PC-9 (cell line): ENCODE measurements around the gene DMRTB1. TPM values are rescaled to one million over a fixed set of nuclear protein-coding genes. Genes with fewer than 3 reads are reported as not detected.

Experiments used
- BruUV-seq: library from RNA; stranded (reverse); fragments of 400-500 nt; replicated peaks from 2 replicates; lab custom pipeline; 2021; lab: Mats Ljungman, UMichigan
- CTCF ChIA-PET: fragments of 300-600 bp; sonication (Branson Sonifier 250); formaldehyde crosslinking; loops from one replicate; lab custom pipeline; 2022; ENCODE audit warnings: antibody characterized with exemption; lab: Charles Lee
- POLR2A ChIA-PET: fragments of 300-600 bp; sonication (Branson Sonifier 250); formaldehyde crosslinking; loops from one replicate; lab custom pipeline; 2022; ENCODE audit warnings: antibody characterized with exemption; ENCODE audit not compliant: unreplicated experiment; lab: Charles Lee
- DNase-seq, 2 experiments: peaks; one replicate each; pipeline versions ENCODE4 v3.0.0 to v3.0.0-alpha.2; 2015 to 2022; ENCODE audit warnings: mixed read lengths in 1 of 2
- H2AFZ ChIP-seq: fragments of 200-600 bp; sonication (generic); 2 replicates; pipeline ENCODE4 v1.8.1; 2017; ENCODE audit warnings: antibody characterized with exemption
- H3F3A ChIP-seq: fragments of 200-600 bp; sonication (generic); 2 replicates; pipeline ENCODE4 v1.8.1; 2017; ENCODE audit warnings: antibody characterized with exemption, mild to moderate bottlenecking, low read depth; ENCODE audit not compliant: insufficient read depth
- H3K27ac ChIP-seq: fragments of 200-600 bp; sonication (generic); 2 replicates; pipeline ENCODE4 v1.6.1; 2016; ENCODE audit warnings: mixed run types
- H3K27me3 ChIP-seq: fragments of 200-600 bp; sonication (generic); 2 replicates; pipeline ENCODE4 v1.6.1; 2016; ENCODE audit warnings: low read depth, mixed run types; ENCODE audit not compliant: insufficient read depth
- H3K36me3 ChIP-seq: fragments of 200-600 bp; sonication (generic); 2 replicates; pipeline ENCODE4 v1.6.1; 2016; ENCODE audit warnings: low read depth, mixed run types
- H3K4me1 ChIP-seq: fragments of 200-600 bp; sonication (generic); replicated peaks from 2 replicates; pipeline ENCODE4 v1.6.1; 2016; ENCODE audit warnings: mixed run types; ENCODE audit not compliant: insufficient read depth
- H3K4me2 ChIP-seq: fragments of 200-600 bp; sonication (generic); 2 replicates; pipeline ENCODE4 v1.6.1; 2017; ENCODE audit warnings: mixed run types
- H3K4me3 ChIP-seq: fragments of 200-600 bp; sonication (generic); 2 replicates; pipeline ENCODE4 v1.6.1; 2016; ENCODE audit warnings: mixed run types
- H3K79me2 ChIP-seq: fragments of 200-600 bp; sonication (generic); 2 replicates; pipeline ENCODE4 v1.6.1; 2017; ENCODE audit warnings: low read depth, mixed run types
- H3K9me2 ChIP-seq: fragments of 200-600 bp; sonication (generic); 2 replicates; pipeline ENCODE4 v1.8.1; 2017; ENCODE audit warnings: mild to moderate bottlenecking; ENCODE audit not compliant: insufficient read depth
- H3K9me3 ChIP-seq: fragments of 200-600 bp; sonication (generic); 2 replicates; pipeline ENCODE4 v1.8.1; 2016; ENCODE audit warnings: low read depth; ENCODE audit not compliant: insufficient read depth
- H4K20me1 ChIP-seq: fragments of 200-600 bp; sonication (generic); 2 replicates; pipeline ENCODE4 v1.8.1; 2017; ENCODE audit not compliant: insufficient read depth
- EZH2 ChIP-seq: fragments of 200-600 bp; sonication (generic); IDR thresholded peaks from 2 replicates; pipeline ENCODE4 v1.8.0; 2017; ENCODE audit warnings: antibody characterized with exemption, low read depth
- intact Hi-C: fragments of 100-400 bp; cut with micrococcal nuclease; formaldehyde crosslinking; loops from one replicate; pipeline ENCODE4 v1.10.0; 2022; ENCODE audit not compliant: unreplicated experiment
- total RNA-seq: library from RNA; stranded (reverse); gene quantifications from 2 replicates; pipeline ENCODE4 v1.2.3, GENCODE V29; 2021
- TF ChIP-seq, protein P1 (sequence below): fragments of 200-600 bp; sonication (generic); conservative IDR thresholded peaks from 2 replicates; pipeline ENCODE4 v1.6.1; 2017; ENCODE audit warnings: mixed run types, antibody characterized with exemption, mild to moderate bottlenecking, moderate library complexity

DMRTB1 gene
- total RNA-seq, 1 experiment from 2014 or later, result not detected

DNA sequence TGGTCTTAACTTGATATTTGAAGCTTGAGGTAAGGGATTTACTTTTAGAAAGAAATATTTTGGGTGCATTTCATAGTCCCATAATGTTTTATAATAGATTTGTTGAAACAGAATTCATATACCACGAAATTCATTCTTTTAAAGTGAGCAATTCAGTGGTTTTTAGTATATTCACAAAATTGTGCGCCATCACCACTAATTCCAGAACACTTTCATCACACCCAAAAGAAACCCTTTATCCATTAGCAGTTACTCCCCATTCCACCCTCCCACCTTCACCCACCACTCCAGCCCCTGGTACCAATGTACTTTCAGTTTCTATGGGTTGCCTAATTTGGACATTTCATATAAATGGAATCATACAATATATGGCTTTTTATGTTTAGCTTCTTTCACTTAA is 38.9 kb upstream of the DMRTB1 start:
- Histone ChIP-seq H3K9me3 (0 out of 2 replicates have a peak, but pooled peaks cover 3% of the 10 kb centered on the region), H3K4me2 (no peak overlapping the region), H3K4me3 (no peak overlapping the region), H3K4me1 (no peaks in the 10 kb centered on the region), H3K27ac (no peak overlapping the region), H3K36me3 (no peaks in the 10 kb centered on the region), H4K20me1 (no peaks in the 10 kb centered on the region), H3K27me3 (0 out of 2 replicates have a peak, but pooled peaks cover 7% of the 10 kb centered on the region), H3K9me2 (no peaks in the 10 kb centered on the region), H3F3A (no peaks in the 10 kb centered on the region), H3K79me2 (no peaks in the 10 kb centered on the region), H2AFZ (no peak overlapping the region)
- POLR2A ChIA-PET, result interaction anchor here (0.7 kb wide), 1 partner anchor 102 kb away, joined by 4 read pairs; no protein-coding TSS in a partner anchor
- peak in 1 of 2 experiments; percentile 15 for DNase-seq
- intact Hi-C loops, result no loop called here
- TF ChIP-seq, protein P1, sequence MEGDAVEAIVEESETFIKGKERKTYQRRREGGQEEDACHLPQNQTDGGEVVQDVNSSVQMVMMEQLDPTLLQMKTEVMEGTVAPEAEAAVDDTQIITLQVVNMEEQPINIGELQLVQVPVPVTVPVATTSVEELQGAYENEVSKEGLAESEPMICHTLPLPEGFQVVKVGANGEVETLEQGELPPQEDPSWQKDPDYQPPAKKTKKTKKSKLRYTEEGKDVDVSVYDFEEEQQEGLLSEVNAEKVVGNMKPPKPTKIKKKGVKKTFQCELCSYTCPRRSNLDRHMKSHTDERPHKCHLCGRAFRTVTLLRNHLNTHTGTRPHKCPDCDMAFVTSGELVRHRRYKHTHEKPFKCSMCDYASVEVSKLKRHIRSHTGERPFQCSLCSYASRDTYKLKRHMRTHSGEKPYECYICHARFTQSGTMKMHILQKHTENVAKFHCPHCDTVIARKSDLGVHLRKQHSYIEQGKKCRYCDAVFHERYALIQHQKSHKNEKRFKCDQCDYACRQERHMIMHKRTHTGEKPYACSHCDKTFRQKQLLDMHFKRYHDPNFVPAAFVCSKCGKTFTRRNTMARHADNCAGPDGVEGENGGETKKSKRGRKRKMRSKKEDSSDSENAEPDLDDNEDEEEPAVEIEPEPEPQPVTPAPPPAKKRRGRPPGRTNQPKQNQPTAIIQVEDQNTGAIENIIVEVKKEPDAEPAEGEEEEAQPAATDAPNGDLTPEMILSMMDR, result no peak
- no peak for TF ChIP-seq EZH2
- CTCF ChIA-PET, result no interaction called here
- BruUV-seq, result no TSS peak

DNA sequence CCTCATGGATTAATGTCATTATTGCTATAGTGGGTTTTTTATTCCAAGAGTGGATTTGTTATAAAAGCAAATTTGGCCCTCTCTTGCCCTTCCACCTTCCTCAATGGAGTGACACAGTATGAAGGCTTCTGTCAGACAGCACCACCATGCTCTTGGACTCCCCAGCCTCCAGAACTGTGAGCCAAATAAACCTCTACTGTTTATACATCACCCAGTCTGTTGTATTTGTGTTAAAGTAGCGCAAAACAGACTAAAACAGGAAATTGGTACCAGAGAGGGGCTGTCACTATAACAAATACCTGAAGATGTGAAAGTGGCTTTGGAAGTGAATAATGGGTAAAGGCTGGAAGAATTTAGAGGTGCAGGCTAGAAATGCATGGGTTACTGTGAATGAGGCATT is 38.0 kb upstream of the DMRTB1 start:
- H3K79me2 ChIP-seq, result no peaks in the 10 kb centered on the region
- H3K4me2 ChIP-seq, result no peak overlapping the region
- H3K27me3 ChIP-seq, result 0 out of 2 replicates have a peak, but pooled peaks cover 7% of the 10 kb centered on the region
- no peak overlapping the region for H3K4me3 ChIP-seq
- no peaks in the 10 kb centered on the region for H4K20me1 ChIP-seq
- no peaks in the 10 kb centered on the region for H3K4me1 ChIP-seq
- DNase-seq, result no peak
- TF ChIP-seq, protein P1, result no peak
- TF ChIP-seq EZH2, result no peak
- BruUV-seq, result no TSS peak
- H3K36me3 ChIP-seq, result no peaks in the 10 kb centered on the region
- H3F3A ChIP-seq, result no peaks in the 10 kb centered on the region
- no peak overlapping the region for H2AFZ ChIP-seq
- H3K9me3 ChIP-seq, result 0 out of 2 replicates have a peak, but pooled peaks cover 3% of the 10 kb centered on the region
- H3K9me2 ChIP-seq, result no peaks in the 10 kb centered on the region
- intact Hi-C loops, result no loop called here
- CTCF ChIA-PET, result no interaction called here
- no peak overlapping the region for H3K27ac ChIP-seq
- POLR2A ChIA-PET, result no interaction called here

DNA sequence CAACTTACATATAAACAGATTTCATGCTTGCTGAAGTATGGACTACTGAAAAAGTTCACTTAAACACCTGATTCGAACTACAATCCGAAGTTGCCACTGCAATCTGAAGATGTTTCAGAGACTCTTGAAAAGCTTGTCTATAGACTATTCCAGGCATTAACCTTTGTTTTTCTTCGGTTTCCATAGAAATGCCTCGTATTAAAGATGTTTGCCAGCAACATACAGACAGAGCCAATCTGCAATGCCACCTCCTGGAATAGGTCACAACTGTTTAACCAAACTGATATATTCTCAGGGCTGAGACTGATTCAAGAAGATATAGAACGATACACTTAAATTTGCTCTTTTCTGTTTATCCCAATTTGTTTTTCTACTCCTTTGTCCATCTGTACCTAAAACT is 28.9 kb upstream of the DMRTB1 start:
- POLR2A ChIA-PET, result interaction anchor here (0.7 kb wide), 1 partner anchor 1246 kb away, joined by 4 read pairs; no protein-coding TSS in a partner anchor
- Histone ChIP-seq H3K4me3 (no peak overlapping the region), H3K79me2 (no peaks in the 10 kb centered on the region)

More for the DNA sequence above, 28.9 kb upstream of the DMRTB1 start:
- H3K27me3 ChIP-seq, result peaks cover 4% of the 10 kb centered on the region; the same call in 1 of the 2 replicates
- H2AFZ ChIP-seq, result no peak overlapping the region
- intact Hi-C loops, result no loop called here
- no peaks in the 10 kb centered on the region for H3K9me2 ChIP-seq
- CTCF ChIA-PET, result no interaction called here
- no peaks in the 10 kb centered on the region for H3K4me1 ChIP-seq
- no peaks in the 10 kb centered on the region for H4K20me1 ChIP-seq
- no peaks in the 10 kb centered on the region for H3K9me3 ChIP-seq
- no peaks in the 10 kb centered on the region for H3K36me3 ChIP-seq
- no peak overlapping the region for H3K27ac ChIP-seq
- peak in 1 of 2 experiments; percentile 36 for DNase-seq
- TF ChIP-seq, protein P1, result no peak
- TF ChIP-seq EZH2, result no peak
- H3K4me2 ChIP-seq, result no peak overlapping the region
- BruUV-seq, result no TSS peak
- H3F3A ChIP-seq, result no peaks in the 10 kb centered on the region
